Keratinocyte (primary cell): ENCODE measurements around the gene PLEKHJ1.

ENCODE experiments used
- EZH2 ChIP-seq: IDR thresholded peaks from one replicate; pipeline ENCODE4 v1.6.1; 2012; ENCODE audit warnings: inconsistent platforms, mild to moderate bottlenecking, low read length, moderate library complexity
- TF ChIP-seq, protein P1 (sequence below), 3 experiments: IDR thresholded peaks in 1 of 3; conservative IDR thresholded peaks in 1 of 3; optimal IDR thresholded peaks in 1 of 3; 2 replicates in 2 of 3; 3 replicates in 1 of 3; pipeline versions ENCODE3 to v1.5.1; 2011; ENCODE audit warnings: low read length in 3 of 3, mild to moderate bottlenecking in 3 of 3, moderate library complexity in 2 of 3, control low read depth in 1 of 3, inconsistent platforms in 1 of 3; ENCODE audit not compliant: insufficient read depth in 2 of 3; ENCODE audit errors: extremely low read depth in 1 of 3

- TF ChIP-seq, protein P1, sequence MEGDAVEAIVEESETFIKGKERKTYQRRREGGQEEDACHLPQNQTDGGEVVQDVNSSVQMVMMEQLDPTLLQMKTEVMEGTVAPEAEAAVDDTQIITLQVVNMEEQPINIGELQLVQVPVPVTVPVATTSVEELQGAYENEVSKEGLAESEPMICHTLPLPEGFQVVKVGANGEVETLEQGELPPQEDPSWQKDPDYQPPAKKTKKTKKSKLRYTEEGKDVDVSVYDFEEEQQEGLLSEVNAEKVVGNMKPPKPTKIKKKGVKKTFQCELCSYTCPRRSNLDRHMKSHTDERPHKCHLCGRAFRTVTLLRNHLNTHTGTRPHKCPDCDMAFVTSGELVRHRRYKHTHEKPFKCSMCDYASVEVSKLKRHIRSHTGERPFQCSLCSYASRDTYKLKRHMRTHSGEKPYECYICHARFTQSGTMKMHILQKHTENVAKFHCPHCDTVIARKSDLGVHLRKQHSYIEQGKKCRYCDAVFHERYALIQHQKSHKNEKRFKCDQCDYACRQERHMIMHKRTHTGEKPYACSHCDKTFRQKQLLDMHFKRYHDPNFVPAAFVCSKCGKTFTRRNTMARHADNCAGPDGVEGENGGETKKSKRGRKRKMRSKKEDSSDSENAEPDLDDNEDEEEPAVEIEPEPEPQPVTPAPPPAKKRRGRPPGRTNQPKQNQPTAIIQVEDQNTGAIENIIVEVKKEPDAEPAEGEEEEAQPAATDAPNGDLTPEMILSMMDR (optimal IDR thresholded peaks at IDR 0.05 in 1 of 3, IDR thresholded peaks at IDR 0.05 in 1 of 3, conservative IDR thresholded peaks at IDR 0.05 in 1 of 3; ENCODE audit: extremely low read depth in 1 of 3, insufficient read depth in 2 of 3, low read length in 3 of 3) = no peak
- TF ChIP-seq EZH2 = peak; percentile 59
Observed at GRCh38 chr19:2251106-2252054, 15.3 kb upstream of the PLEKHJ1 start.
